Body of pancreas (tissue), 4 donors: Measurements from ENCODE around the gene KRABD2.
"Not testable (repeated sequence)": the region's sequence is repeated elsewhere in the genome, so short reads cannot be mapped to it uniquely, and the experiment has no call there.

Source experiments
- ATAC-seq: fragments of 150-250 bp; one replicate; pipeline ENCODE4 v1.9.1; 2016
- DNase-seq, 4 donors: peaks; one replicate each; pipeline ENCODE4 v3.0.0-alpha.2; 2019
- H3K27ac ChIP-seq, 4 donors: fragments of 200-600 bp; sonication (generic); 1 replicate in 3 of 4; 2 replicates in 1 of 4; pipeline versions ENCODE4 v1.5.1 to v1.6.1; 2016 to 2019; ENCODE audit warnings: mild to moderate bottlenecking in 1 of 4, mixed read lengths in 1 of 4, moderate library complexity in 1 of 4
- H3K27me3 ChIP-seq, 2 donors: fragments of 200-600 bp; sonication (generic); one replicate each; pipeline ENCODE4 v1.6.0; 2016; ENCODE audit warnings: mild to moderate bottlenecking in 1 of 2
- H3K36me3 ChIP-seq, 2 donors: fragments of 200-600 bp; sonication (generic); replicated peaks in 1 of 2; 2 replicates each; pipeline ENCODE4 v1.5.1; 2016; ENCODE audit warnings: low read depth in 2 of 2; ENCODE audit not compliant: insufficient read depth in 1 of 2
- H3K4me1 ChIP-seq: fragments of 200-600 bp; sonication (generic); one replicate; pipeline ENCODE4 v1.6.0; 2016
- H3K4me3 ChIP-seq, 2 donors: fragments of 200-600 bp; sonication (generic); 1 replicate in 1 of 2; 2 replicates in 1 of 2; pipeline ENCODE4 v1.5.1; 2016 to 2019
- H3K9me3 ChIP-seq, 3 donors: fragments of 200-600 bp; sonication (generic); 1 replicate in 2 of 3; 2 replicates in 1 of 3; pipeline ENCODE4 v1.5.1; 2016
- CTCF ChIP-seq, 7 experiments: fragments of 450-650 bp in 4 of 7; fragments of 200-600 bp in 3 of 7; sonication (generic) in 3 of 7; IDR thresholded peaks; one replicate each; pipeline ENCODE4 v1.5.1; 2016 to 2019; ENCODE audit warnings: antibody characterized with exemption in 7 of 7
- POLR2A ChIP-seq, 3 donors: fragments of 450-650 bp; IDR thresholded peaks; one replicate each; pipeline ENCODE4 v1.6.1; 2016; ENCODE audit warnings: antibody characterized with exemption in 3 of 3, mild to moderate bottlenecking in 2 of 3
- WGBS, 2 donors: methylation state at CpG; one replicate each; pipeline ENCODE4 v1.1.5; 2017; 5-methylcytosine and 5-hydroxymethylcytosine counted together
- intact Hi-C: fragments of 100-400 bp; cut with DNase I; formaldehyde crosslinking; loops from one replicate; pipeline ENCODE4 v1.15.1; 2023

Gene KRABD2

GRCh38 chr17:8382880-8383142 is 6.3 kb upstream of the KRABD2 start:
- Histone ChIP-seq H3K27ac (peak overlapping the region; percentile 72 to 85 (median 82)), H3K9me3 (no peaks in the 10 kb centered on the region), H3K4me1 (peaks cover 35% of the 10 kb centered on the region), H3K36me3 (peaks cover under 1 to 6% of the 10 kb centered on the region in 2 donors), H3K4me3 (peak overlapping the region; percentile 82 to 87), H3K27me3 (no peaks in the 10 kb centered on the region)
- no peak for DNase-seq
- WGBS, 2 donors, result 0% methylated on average over 9 to 15 of the region's 15 CpGs
- intact Hi-C loops, result no loop called here
- TF ChIP-seq POLR2A (IDR thresholded peaks at IDR 0.05), result no peak
- TF ChIP-seq CTCF (IDR thresholded peaks at IDR 0.05), result no peak
- ATAC-seq, result peak; percentile 0

DNA sequence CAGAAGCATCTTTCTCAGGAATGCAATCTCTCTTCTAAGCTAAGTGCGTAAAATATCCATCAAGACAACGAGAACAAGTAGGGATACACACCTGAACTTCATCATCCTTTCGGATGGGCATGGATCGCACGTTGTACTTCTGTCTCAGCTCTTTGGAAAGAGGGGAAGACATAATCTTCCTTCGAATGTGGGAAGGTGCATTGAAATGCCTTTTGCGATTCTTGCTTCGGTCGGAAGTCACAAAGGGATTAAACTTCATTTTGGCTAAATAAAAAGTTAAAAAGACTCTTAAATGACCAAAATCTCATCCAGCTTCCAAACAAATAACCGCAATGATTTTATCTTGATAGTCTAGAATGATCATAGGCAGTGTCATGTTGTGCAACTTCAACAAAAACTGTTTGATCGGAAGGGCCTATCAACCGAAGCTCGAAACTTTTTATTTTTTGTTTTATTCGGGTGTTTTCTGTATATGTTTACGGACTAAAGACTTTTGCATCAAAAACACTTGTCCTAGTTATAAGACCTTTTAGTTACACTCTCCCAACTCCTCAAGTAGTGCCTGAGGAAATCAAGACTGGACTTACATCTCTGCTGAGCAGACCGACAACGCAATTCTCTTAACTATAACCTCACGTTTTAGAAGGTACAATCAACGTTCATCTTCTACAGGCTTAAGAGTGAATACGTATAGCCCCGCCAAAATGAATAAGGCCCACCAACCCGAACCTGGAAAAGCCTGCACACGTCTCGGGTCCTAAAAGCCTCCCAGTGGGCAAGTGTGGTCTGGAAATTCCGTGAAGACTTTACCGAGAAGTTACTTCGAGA is 5.8 kb upstream of the KRABD2 start:
- TF ChIP-seq POLR2A (IDR thresholded peaks at IDR 0.05) (no peak), CTCF (IDR thresholded peaks at IDR 0.05) (no peak)
- Histone ChIP-seq H3K27me3 (no peaks in the 10 kb centered on the region), H3K36me3 (peaks cover 6% of the 10 kb centered on the region in 2 donors), H3K27ac (peak overlapping the region in 3 of 4 donors; percentile 72 to 85 (median 83)), H3K9me3 (no peaks in the 10 kb centered on the region), H3K4me1 (peaks cover 40% of the 10 kb centered on the region), H3K4me3 (peak overlapping the region; percentile 82 to 87)
- ATAC-seq (no peak), DNase-seq (no peak)
- intact Hi-C loops, result no loop called here
- 12 to 16% methylated on average over 24 to 27 of the region's 27 CpGs for WGBS, 2 donors

DNA sequence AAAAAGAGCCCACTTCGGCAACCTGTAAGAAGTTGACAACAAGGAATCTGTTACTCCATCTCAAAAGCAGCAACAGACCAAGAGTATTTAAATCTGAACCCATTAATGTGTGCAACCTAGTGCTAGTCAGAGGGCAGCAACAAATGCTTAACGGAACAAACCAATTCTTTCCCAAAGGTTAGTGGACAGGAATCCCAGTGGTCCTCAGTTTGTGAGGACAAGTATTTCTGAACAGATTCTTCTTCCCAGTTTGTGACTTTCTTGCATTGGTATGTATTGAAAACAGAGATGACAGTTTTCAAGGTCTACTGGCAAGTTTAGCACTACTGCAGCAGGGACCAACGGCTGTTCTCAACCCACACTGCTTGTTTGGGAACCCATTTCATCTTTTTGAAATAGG is 3.5 kb upstream of the KRABD2 start:
- TF ChIP-seq CTCF (IDR thresholded peaks at IDR 0.05), result no peak
- DNase-seq (no peak), ATAC-seq (no peak)
- Histone ChIP-seq H3K27ac (no peak overlapping the region), H3K27me3 (no peaks in the 10 kb centered on the region), H3K36me3 (peaks cover 6 to 7% of the 10 kb centered on the region in 2 donors), H3K9me3 (no peaks in the 10 kb centered on the region), H3K4me1 (peaks cover 57% of the 10 kb centered on the region), H3K4me3 (no peak overlapping the region)
- 23 to 25% methylated on average over 3 of the region's 3 CpGs for WGBS, 2 donors
- intact Hi-C loops, result no loop called here

GRCh38 chr17:8378117-8378516 is 1.6 kb upstream of the KRABD2 start:
- H3K27me3 ChIP-seq, intact Hi-C loops, H3K4me3 ChIP-seq, H3K27ac ChIP-seq, DNase-seq, H3K36me3 ChIP-seq, H3K9me3 ChIP-seq, ATAC-seq: not testable (repeated sequence)
- H3K4me1 ChIP-seq, result peaks cover 51% of the 10 kb centered on the region
- 79 to 84% methylated on average over 8 of the region's 8 CpGs for WGBS, 2 donors

GRCh38 chr17:8377422-8377821 is 918 bp upstream of the KRABD2 start:
- peaks cover 51% of the 10 kb centered on the region for H3K4me1 ChIP-seq
- intact Hi-C loops, result no loop called here
- peaks cover 6 to 7% of the 10 kb centered on the region in 2 donors for H3K36me3 ChIP-seq

More at GRCh38 chr17:8377422-8377821, 918 bp upstream of the KRABD2 start:
- ATAC-seq (no peak), DNase-seq (no peak)
- TF ChIP-seq CTCF (IDR thresholded peaks at IDR 0.05) (no peak), POLR2A (IDR thresholded peaks at IDR 0.05) (no peak)
- H3K27ac ChIP-seq, result peak overlapping the region in 3 of 4 donors; percentile 69 to 91 (median 88)
- 78 to 88% methylated on average over 4 of the region's 4 CpGs for WGBS, 2 donors
- H3K27me3 ChIP-seq, result no peaks in the 10 kb centered on the region
- H3K4me3 ChIP-seq, result no peak overlapping the region
- H3K9me3 ChIP-seq, result no peaks in the 10 kb centered on the region
